Testis (tissue), 2 donors: ENCODE results near the gene PDK3.

ENCODE experiments used
- POLR2A ChIP-seq: fragments of 450-650 bp; IDR thresholded peaks from one replicate; pipeline ENCODE4 v1.6.1; 2017; ENCODE audit warnings: antibody characterized with exemption, mild to moderate bottlenecking, moderate library complexity
- TF ChIP-seq, protein P1 (sequence below), 3 experiments: fragments of 450-650 bp in 2 of 3; fragments of 200-600 bp in 1 of 3; sonication (generic) in 1 of 3; IDR thresholded peaks; one replicate each; pipeline ENCODE4 v1.5.1; 2016 to 2019; ENCODE audit warnings: antibody characterized with exemption in 3 of 3, mild to moderate bottlenecking in 2 of 3, moderate library complexity in 1 of 3

GRCh38 chrX:24506082-24506481 lies 41.0 kb downstream of the PDK3 start:
- TF ChIP-seq, protein P1, sequence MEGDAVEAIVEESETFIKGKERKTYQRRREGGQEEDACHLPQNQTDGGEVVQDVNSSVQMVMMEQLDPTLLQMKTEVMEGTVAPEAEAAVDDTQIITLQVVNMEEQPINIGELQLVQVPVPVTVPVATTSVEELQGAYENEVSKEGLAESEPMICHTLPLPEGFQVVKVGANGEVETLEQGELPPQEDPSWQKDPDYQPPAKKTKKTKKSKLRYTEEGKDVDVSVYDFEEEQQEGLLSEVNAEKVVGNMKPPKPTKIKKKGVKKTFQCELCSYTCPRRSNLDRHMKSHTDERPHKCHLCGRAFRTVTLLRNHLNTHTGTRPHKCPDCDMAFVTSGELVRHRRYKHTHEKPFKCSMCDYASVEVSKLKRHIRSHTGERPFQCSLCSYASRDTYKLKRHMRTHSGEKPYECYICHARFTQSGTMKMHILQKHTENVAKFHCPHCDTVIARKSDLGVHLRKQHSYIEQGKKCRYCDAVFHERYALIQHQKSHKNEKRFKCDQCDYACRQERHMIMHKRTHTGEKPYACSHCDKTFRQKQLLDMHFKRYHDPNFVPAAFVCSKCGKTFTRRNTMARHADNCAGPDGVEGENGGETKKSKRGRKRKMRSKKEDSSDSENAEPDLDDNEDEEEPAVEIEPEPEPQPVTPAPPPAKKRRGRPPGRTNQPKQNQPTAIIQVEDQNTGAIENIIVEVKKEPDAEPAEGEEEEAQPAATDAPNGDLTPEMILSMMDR (IDR thresholded peaks at IDR 0.05) = no peak
- no peak for TF ChIP-seq POLR2A
